GM21367 (cell line): Measurements from ENCODE around the gene DCLK1.

Experiments
- ATAC-seq: cut with Tn5 transposase; IDR thresholded peaks from one replicate; pipeline ENCODE4 v1.9.1; 2021; ENCODE audit not compliant: unreplicated experiment

The DCLK1 gene

DNA sequence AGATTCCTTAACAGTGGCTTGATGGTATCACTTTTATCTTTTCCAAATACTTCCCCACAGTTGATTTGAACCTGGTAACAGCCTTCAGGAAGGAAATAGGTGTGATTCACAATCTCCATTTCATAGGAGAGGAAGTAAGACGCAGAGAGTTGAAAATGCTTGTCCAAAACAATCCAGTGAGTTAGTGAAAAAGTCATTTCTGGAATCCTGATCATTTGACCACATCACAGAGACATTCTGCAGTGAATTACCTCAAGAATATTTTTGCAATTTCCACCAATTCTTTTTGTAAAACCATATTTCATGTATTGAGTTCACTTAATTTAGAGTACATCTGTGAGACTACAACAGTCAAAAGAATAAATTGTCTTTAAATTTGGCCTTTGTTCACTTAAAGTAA, 292.8 kb downstream of the DCLK1 start:
- no peak for ATAC-seq

GRCh38 chr13:35836446-35836845, 294.7 kb downstream of the DCLK1 start:
- no peak for ATAC-seq

- ATAC-seq = no peak
Observed at GRCh38 chr13:35835989-35836388, 295.2 kb downstream of the DCLK1 start.

DNA sequence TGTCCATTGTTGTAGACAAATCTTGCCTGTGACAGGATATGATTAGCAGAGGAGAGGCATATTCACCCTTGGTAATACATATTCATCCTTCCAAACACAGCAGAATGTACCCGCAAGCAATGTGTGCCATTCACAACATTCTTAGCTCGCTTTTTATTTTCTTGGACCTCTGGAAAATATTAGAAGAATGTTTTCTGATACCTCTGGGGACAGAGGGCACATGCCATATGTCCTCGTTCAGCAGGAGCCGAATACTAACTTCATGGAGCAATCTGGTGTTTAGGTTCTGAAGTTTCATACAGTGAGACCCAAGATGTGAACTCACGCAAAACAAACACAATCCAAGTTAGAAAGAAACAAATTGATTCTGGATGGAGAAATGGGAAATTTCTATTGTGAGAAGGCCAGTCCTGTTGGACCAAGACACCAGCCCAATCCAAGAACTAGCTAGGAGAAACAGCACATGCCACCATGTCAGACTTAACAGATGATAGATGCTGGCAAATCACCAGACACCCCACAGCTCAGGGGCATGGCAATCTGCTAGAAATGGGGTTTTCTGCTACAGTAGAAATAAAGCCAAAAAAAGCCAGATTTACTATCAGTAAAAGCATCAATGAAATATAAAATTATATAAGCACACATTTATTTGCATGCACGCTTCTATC, 297.4 kb downstream of the DCLK1 start:
- ATAC-seq = no peak

DNA sequence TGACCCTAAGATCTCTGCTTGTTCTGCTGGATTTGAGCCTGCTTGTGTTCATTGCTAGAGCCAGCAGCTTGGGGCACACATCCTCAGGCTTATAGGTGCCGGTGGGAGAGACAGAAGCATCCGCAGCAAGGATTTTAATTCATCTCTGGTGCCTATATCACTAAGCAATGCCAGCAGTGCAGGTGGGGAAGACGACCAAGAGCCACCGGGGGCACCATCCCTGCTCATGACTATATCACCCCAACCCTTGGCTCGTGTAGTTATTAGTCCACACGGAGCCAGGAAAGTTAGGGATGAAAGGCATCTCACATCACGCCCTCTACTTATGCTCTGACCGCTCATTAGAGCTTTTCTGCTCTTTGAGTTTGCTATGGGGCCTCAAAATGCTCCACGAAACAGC, 298.2 kb downstream of the DCLK1 start:
- ATAC-seq = no peak

- ATAC-seq = no peak
Observed at GRCh38 chr13:35832551-35832950, 298.6 kb downstream of the DCLK1 start.

GRCh38 chr13:35830850-35831450, 300.2 kb downstream of the DCLK1 start:
- no peak for ATAC-seq

GRCh38 chr13:35826626-35827254, 304.4 kb downstream of the DCLK1 start:
- ATAC-seq = no peak

DNA sequence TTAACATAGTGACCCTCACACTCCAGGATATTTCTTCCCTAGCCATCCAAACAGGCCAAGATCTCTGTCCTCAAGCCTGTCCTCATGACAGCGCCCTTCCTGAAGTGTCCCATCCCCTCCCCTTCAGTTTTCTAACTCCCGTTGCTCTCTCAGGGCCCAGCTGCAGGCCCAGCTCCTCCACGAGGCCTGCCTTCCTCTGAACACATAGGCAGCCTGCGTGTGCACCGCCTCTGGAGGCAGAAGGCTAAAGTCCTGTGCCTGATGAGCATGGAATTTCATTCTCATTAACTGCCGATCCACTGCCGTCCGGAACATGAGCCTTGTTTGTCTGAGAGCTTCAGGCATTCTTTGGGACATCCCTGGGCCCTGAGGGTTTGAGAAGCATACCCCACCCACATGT, 306.4 kb downstream of the DCLK1 start:
- ATAC-seq = no peak

GRCh38 chr13:35824395-35824794, 306.8 kb downstream of the DCLK1 start:
- no peak for ATAC-seq

- ATAC-seq = no peak
Observed at GRCh38 chr13:35822666-35823065, 308.5 kb downstream of the DCLK1 start.

DNA sequence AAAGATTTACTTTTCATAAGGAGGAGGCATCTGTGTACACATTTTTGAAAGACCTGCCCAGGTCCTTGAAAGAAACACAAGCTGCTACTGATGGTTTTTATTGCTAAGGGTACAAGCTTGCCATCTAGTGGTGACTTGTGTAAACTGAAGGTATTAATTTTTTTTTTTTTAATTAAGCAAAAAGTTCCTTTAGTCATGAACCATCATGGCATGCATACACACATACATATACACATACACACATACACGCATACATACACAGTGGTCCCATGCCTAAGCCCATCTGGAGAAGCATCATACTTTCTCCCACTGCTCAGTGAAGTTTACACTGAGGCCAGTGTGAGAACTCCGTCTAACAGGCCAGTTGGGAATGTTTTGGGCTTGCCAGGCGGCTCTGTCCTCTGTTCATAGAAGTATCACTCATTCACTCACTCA, 312.5 kb downstream of the DCLK1 start:
- no peak for ATAC-seq

DNA sequence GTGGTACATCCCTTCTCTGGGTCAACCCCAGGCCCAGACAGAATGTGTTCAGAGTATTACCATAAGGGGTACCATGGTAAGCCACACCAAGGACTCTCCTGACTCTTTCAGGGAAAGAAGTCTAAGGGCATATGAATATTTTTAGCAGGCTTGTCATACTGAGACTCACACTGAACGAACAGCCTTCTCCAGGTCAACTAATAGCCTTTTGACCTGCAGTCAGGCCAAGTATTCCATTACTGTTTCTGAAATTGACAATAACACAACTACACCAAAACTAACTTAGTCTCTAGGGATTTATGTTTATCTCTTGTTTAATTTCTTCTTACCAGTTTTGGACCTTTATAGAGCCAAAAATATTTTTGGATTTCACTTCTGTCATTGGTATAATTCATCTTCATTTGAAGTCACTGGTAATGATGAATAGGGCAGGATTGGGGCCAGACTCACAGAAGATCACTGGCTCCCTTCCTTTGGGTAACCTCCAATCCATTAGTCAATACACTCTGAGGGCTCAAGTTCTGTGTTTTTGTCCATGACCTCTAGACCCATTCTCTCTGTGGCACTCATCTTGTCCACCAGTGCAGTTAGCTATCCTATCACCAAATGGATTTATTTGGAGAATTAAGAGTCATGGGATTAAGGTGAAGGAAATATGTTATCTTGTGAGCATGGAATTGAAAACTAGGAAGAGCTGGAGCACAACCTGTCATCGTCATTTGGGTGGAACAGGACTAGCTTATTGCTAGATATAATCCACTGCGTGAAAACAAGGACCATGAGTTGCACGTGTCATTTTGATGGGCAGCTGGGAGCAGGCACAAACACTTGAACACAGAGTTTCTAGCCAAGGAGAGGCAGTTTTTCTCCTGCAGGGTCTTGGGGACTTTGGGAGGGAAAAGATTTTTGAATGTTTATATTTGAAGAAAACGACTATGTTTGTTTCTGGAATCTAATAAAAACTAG, 313.3 kb downstream of the DCLK1 start:
- no peak for ATAC-seq

DNA sequence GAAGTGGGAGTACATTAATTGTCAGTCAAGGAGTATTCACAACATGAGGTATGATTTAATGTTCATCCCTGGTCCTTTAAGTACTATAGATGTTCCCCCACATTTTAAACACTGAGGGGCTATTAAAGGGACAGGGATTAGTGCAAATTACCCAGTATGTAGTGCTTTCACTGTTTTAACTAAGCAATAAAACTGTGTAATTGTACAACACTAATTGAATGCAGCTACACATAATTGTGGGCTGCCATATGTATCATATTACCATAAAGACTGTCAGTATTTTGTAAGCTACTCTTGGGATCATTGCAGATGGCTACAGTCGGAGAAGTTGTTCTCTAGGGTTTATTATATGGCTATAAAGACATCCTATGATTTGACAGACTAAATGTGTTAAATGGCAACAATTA, 316.6 kb downstream of the DCLK1 start:
- ATAC-seq = no peak

- no peak for ATAC-seq
Observed at GRCh38 chr13:35812736-35813135, 318.4 kb downstream of the DCLK1 start.

- no peak for ATAC-seq
Observed at GRCh38 chr13:35810321-35810720, 320.9 kb downstream of the DCLK1 start.

- ATAC-seq = no peak
Observed at GRCh38 chr13:35808846-35809245, 322.3 kb downstream of the DCLK1 start.

DNA sequence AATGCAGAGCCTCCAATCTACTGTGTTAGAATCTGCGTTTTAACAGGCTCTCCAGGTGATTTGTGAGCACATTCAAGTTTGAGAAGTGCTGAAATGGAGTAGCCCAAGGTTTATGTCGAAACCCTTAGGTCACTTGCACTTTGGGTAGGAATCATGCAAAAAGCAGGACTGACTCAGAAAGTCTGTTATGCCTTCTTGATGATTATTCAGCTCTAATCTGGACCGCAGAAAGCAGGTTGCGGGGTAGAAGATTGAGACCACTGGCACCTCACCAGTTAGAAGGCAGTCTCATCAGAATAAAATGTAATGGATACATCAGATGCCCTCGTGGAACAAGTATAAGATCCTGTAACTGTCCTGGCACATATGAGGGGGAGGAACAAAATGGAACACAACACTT, 326.3 kb downstream of the DCLK1 start:
- no peak for ATAC-seq

DNA sequence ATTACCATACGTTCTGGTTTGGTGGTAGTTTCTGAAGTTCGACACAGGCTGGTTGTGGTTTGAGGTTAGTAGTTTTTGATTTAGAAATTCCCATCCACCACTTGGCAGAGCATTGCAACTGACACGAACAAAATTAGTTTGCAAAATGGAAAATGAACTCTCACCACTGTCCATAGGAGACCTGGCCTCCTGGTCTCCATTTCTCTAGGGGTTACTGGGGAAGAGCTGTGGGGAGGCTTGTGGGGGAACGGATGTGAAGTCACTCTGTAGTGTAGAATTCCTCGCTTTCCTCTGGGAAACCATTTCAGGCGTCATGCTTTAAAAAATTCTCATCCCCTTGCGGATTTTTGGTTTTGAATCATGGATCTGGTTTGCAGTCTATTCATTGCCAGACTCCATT, 333.2 kb downstream of the DCLK1 start:
- ATAC-seq = no peak

DNA sequence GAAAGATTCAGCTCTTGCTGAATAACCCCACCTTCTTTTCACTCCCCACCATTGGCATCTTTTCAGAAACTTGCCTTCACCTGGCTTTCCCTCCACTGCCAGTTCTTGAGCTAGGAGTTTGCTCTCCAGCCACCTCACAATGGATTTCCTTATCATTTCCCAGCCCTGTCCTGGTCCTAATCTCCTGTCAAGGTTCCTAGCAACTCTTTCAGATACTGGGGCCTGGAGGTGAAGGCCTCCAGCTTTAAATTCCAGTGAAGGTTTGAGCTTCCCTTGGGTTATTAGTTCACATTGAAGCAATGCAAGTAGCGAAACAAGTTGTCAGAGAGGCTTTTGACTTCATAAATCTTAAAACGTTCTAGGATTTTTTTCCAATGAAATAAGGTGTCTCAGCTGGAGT, 333.9 kb downstream of the DCLK1 start:
- no peak for ATAC-seq

DNA sequence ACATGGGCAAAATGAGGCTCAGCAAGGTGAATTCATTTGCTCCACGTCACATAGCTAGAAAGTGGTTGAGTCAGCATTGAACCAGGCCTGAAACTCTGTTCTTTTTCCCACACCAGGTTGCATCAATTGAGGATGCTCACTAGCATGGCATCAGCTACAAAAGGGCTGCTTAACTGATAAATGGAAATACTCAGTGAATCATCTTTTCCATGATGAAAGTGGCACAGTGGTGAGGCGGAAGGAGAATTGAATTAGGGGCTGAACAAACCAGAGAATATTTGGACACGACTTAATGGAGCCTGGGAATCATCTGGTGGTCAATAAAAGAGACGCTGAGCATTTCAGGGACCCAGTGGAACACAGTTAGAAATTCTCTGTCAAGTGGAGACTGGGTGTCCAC, 334.6 kb downstream of the DCLK1 start:
- ATAC-seq = no peak
